ENCODE data around the gene CTPS2.

DNA sequence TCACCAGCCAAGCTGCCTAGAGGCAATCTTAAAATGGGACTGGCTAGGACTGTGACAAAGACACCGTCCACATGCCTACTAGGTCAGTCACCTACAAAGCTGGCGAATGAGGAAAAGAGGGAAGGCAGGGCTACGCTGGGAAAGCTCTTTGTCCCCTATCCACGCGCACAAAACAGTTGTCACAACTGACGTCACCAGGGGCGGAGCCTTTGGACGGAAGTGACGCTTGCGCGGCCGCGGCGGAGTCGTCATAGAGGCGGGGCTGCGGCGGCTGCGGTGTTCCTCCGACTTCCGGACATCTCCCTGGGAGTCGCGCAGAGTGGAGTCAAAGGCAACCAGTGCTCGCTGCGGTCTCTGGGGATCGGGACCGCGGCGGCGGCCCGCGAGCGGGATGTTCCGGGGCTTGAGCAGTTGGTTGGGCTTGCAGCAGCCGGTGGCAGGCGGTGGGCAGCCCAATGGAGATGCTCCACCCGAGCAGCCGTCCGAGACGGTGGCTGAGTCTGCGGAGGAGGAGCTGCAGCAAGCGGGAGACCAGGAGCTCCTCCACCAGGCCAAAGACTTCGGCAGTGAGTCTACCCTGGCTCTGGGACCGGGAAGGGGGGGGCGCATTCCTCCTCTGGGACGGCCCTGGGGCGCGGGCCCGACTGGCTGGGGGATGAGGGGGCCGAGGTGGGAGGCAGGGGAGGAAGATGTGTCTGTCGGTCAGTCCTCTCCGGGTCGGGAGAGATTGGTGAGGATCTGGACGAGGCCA, 7.0 kb upstream of the CTPS2 start, which contains the start of gene SYAP1:
- TF ChIP-seq NANOG (IDR thresholded peaks at IDR 0.05; ENCODE audit: borderline replicate concordance) = no peak
- no peak for TF ChIP-seq EZH2 (IDR thresholded peaks at IDR 0.05; ENCODE audit: low read depth, unreplicated experiment)
- TF ChIP-seq, protein P1, sequence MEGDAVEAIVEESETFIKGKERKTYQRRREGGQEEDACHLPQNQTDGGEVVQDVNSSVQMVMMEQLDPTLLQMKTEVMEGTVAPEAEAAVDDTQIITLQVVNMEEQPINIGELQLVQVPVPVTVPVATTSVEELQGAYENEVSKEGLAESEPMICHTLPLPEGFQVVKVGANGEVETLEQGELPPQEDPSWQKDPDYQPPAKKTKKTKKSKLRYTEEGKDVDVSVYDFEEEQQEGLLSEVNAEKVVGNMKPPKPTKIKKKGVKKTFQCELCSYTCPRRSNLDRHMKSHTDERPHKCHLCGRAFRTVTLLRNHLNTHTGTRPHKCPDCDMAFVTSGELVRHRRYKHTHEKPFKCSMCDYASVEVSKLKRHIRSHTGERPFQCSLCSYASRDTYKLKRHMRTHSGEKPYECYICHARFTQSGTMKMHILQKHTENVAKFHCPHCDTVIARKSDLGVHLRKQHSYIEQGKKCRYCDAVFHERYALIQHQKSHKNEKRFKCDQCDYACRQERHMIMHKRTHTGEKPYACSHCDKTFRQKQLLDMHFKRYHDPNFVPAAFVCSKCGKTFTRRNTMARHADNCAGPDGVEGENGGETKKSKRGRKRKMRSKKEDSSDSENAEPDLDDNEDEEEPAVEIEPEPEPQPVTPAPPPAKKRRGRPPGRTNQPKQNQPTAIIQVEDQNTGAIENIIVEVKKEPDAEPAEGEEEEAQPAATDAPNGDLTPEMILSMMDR (conservative IDR thresholded peaks at IDR 0.05; ENCODE audit: low read depth in 2 of 2) = no peak
